ENCODE results near the gene ZNF3.

DNA sequence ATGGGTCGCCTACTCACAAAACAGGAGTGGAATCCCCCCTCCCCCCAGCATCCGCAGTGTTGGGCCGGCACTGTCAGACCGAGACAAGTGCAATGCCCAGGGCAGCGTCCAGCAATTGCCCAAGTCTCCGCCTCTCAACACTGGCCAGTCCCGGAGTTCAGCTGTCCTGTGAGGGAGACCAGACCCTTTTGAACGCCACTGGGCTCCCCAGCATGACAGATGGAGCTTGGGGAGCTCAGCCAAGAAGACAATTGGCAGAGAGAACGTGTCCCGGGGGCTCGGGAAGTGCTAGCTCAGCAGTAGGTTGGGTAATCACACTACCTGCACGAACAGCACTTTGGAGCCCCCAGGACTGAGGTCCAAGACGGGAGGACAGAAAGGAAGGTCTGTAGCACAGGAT lies 12.0 kb upstream of the ZNF3 start:
- TF ChIP-seq MYC (IDR thresholded peaks at IDR 0.05; ENCODE audit: borderline replicate concordance, low read length) (no peak), E2F6 (IDR thresholded peaks at IDR 0.05; ENCODE audit: borderline replicate concordance, low read depth) (no peak), POLR2A (IDR thresholded peaks at IDR 0.05; ENCODE audit: low read length) (no peak), EP300 (IDR thresholded peaks at IDR 0.05) (no peak), CHD2 (IDR thresholded peaks at IDR 0.05; ENCODE audit: low read length, partially characterized antibody) (no peak), PHF8 (IDR thresholded peaks at IDR 0.05; ENCODE audit: borderline replicate concordance, low read depth) (no peak), HOXB5 (CRISPR knock-in tag; IDR thresholded peaks at IDR 0.05) (no peak), CEBPB (IDR thresholded peaks at IDR 0.05) (no peak), BHLHE40 (IDR thresholded peaks at IDR 0.05; ENCODE audit: low read depth, low read length) (no peak), RAD21 (conservative IDR thresholded peaks at IDR 0.05 in 1 of 2, IDR thresholded peaks at IDR 0.05 in 1 of 2) (no peak)
- TF ChIP-seq, protein P1, sequence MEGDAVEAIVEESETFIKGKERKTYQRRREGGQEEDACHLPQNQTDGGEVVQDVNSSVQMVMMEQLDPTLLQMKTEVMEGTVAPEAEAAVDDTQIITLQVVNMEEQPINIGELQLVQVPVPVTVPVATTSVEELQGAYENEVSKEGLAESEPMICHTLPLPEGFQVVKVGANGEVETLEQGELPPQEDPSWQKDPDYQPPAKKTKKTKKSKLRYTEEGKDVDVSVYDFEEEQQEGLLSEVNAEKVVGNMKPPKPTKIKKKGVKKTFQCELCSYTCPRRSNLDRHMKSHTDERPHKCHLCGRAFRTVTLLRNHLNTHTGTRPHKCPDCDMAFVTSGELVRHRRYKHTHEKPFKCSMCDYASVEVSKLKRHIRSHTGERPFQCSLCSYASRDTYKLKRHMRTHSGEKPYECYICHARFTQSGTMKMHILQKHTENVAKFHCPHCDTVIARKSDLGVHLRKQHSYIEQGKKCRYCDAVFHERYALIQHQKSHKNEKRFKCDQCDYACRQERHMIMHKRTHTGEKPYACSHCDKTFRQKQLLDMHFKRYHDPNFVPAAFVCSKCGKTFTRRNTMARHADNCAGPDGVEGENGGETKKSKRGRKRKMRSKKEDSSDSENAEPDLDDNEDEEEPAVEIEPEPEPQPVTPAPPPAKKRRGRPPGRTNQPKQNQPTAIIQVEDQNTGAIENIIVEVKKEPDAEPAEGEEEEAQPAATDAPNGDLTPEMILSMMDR (IDR thresholded peaks at IDR 0.05): no peak
- TF ChIP-seq, protein P2, sequence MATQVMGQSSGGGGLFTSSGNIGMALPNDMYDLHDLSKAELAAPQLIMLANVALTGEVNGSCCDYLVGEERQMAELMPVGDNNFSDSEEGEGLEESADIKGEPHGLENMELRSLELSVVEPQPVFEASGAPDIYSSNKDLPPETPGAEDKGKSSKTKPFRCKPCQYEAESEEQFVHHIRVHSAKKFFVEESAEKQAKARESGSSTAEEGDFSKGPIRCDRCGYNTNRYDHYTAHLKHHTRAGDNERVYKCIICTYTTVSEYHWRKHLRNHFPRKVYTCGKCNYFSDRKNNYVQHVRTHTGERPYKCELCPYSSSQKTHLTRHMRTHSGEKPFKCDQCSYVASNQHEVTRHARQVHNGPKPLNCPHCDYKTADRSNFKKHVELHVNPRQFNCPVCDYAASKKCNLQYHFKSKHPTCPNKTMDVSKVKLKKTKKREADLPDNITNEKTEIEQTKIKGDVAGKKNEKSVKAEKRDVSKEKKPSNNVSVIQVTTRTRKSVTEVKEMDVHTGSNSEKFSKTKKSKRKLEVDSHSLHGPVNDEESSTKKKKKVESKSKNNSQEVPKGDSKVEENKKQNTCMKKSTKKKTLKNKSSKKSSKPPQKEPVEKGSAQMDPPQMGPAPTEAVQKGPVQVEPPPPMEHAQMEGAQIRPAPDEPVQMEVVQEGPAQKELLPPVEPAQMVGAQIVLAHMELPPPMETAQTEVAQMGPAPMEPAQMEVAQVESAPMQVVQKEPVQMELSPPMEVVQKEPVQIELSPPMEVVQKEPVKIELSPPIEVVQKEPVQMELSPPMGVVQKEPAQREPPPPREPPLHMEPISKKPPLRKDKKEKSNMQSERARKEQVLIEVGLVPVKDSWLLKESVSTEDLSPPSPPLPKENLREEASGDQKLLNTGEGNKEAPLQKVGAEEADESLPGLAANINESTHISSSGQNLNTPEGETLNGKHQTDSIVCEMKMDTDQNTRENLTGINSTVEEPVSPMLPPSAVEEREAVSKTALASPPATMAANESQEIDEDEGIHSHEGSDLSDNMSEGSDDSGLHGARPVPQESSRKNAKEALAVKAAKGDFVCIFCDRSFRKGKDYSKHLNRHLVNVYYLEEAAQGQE (IDR thresholded peaks at IDR 0.05): no peak

Measured in A549 (cell line).